ENCODE results near the gene PLCXD3. TPM values are rescaled to one million over a fixed set of nuclear protein-coding genes. Genes with fewer than 3 reads are reported as not detected.
"Not testable (repeated sequence)": the region's sequence is repeated elsewhere in the genome, so short reads cannot be mapped to it uniquely, and the experiment has no call there.

Gene PLCXD3
- total RNA-seq, 1 experiment from 2014 or later, result 0.10 TPM

GRCh38 chr5:41503310-41503709, 7.1 kb downstream of the PLCXD3 start:
- Histone ChIP-seq H3K27me3 (ENCODE audit: control insufficient read depth, insufficient read depth, low read length) (no peaks in the 10 kb centered on the region), H3K9me3 (ENCODE audit: control insufficient read depth, insufficient read depth, low read depth, low read length) (no peaks in the 10 kb centered on the region), H3K4me3 (ENCODE audit: low read depth in 2 of 2, low read length in 2 of 2) (no peak overlapping the region), H3K27ac (ENCODE audit: low read length) (no peak overlapping the region), H3K4me1 (ENCODE audit: control insufficient read depth, insufficient read depth, low read length) (no peaks in the 10 kb centered on the region), H3K36me3 (ENCODE audit: control insufficient read depth, insufficient read depth, low read length) (no peaks in the 10 kb centered on the region)
- DNase-seq (ENCODE audit: low read depth, low spot score) (no peak), ATAC-seq (no peak)
- intact Hi-C loops (cut with micrococcal nuclease; ENCODE audit: unreplicated experiment), result no loop called here
- CTCF ChIA-PET, result no interaction called here
- TF ChIP-seq SIN3A (IDR thresholded peaks at IDR 0.05; ENCODE audit: borderline replicate concordance, insufficient read depth, low read depth, low read length), result no peak
- TF ChIP-seq TCF7L2 (IDR thresholded peaks at IDR 0.05; ENCODE audit: low read depth, low read length), result no peak
- POLR2A ChIA-PET, result no interaction called here
- in situ Hi-C loops (cut with HindIII; ENCODE audit: low pct_unique_long_range_greater_than_20kb, low sequenced_read_pairs), result no loop called here
- no TSS peak for BruUV-seq (replicated peaks)

- in situ Hi-C loops (cut with HindIII; ENCODE audit: low pct_unique_long_range_greater_than_20kb, low sequenced_read_pairs); H3K36me3 ChIP-seq (ENCODE audit: control insufficient read depth, insufficient read depth, low read length); H3K4me1 ChIP-seq (ENCODE audit: control insufficient read depth, insufficient read depth, low read length); DNase-seq (ENCODE audit: low read depth, low spot score); H3K27me3 ChIP-seq (ENCODE audit: control insufficient read depth, insufficient read depth, low read length); H3K4me3 ChIP-seq (ENCODE audit: low read depth in 2 of 2, low read length in 2 of 2); H3K27ac ChIP-seq (ENCODE audit: low read length); CTCF ChIA-PET; ATAC-seq; intact Hi-C loops (cut with micrococcal nuclease; ENCODE audit: unreplicated experiment); H3K9me3 ChIP-seq (ENCODE audit: control insufficient read depth, insufficient read depth, low read depth, low read length); BruUV-seq (replicated peaks); POLR2A ChIA-PET: not testable (repeated sequence)
These were observed 16.8 kb downstream of the PLCXD3 start for GRCh38 chr5:41493490-41494126.

- no peak for DNase-seq (ENCODE audit: low read depth, low spot score)
- no TSS peak for BruUV-seq (replicated peaks)
- intact Hi-C loops (cut with micrococcal nuclease; ENCODE audit: unreplicated experiment), result no loop called here
- Histone ChIP-seq H3K27me3 (ENCODE audit: control insufficient read depth, insufficient read depth, low read length) (no peaks in the 10 kb centered on the region), H3K4me1 (ENCODE audit: control insufficient read depth, insufficient read depth, low read length) (no peaks in the 10 kb centered on the region), H3K9me3 (ENCODE audit: control insufficient read depth, insufficient read depth, low read depth, low read length) (no peaks in the 10 kb centered on the region), H3K36me3 (ENCODE audit: control insufficient read depth, insufficient read depth, low read length) (no peaks in the 10 kb centered on the region), H3K4me3 (ENCODE audit: low read depth in 2 of 2, low read length in 2 of 2) (no peak overlapping the region), H3K27ac (ENCODE audit: low read length) (no peak overlapping the region)
- ATAC-seq, result no peak
- in situ Hi-C loops (cut with HindIII; ENCODE audit: low pct_unique_long_range_greater_than_20kb, low sequenced_read_pairs), result no loop called here
- ChIA-PET CTCF (no interaction called here), POLR2A (no interaction called here)
- TF ChIP-seq SIN3A (IDR thresholded peaks at IDR 0.05; ENCODE audit: borderline replicate concordance, insufficient read depth, low read depth, low read length) (no peak), CTCF (IDR thresholded peaks at IDR 0.05) (no peak), POLR2AphosphoS5 (IDR thresholded peaks at IDR 0.05; ENCODE audit: low read depth, low read length) (no peak), REST (IDR thresholded peaks at IDR 0.05; ENCODE audit: insufficient read depth in 1 of 2, low read depth in 2 of 2, low read length in 1 of 2) (no peak), TCF7L2 (IDR thresholded peaks at IDR 0.05; ENCODE audit: low read depth, low read length) (no peak)
These were observed 24.9 kb downstream of the PLCXD3 start for GRCh38 chr5:41485533-41485932.

All from Panc1 (cell line).